Duodenal mucosa (tissue), 2 donors: ENCODE results near the gene RAP1GDS1.

ENCODE experiments used
- H3K27ac ChIP-seq: one replicate; pipeline ENCODE4 v1.7.0; 2013; ENCODE audit warnings: low read depth, low read length
- H3K27me3 ChIP-seq, 2 donors: one replicate each; pipeline ENCODE4 v1.7.0; 2013; ENCODE audit warnings: low read length in 2 of 2, control low read depth in 1 of 2; ENCODE audit not compliant: insufficient read depth in 2 of 2, control insufficient read depth in 1 of 2
- H3K36me3 ChIP-seq, 2 donors: one replicate each; pipeline ENCODE4 v1.7.0; 2013; ENCODE audit warnings: low read length in 2 of 2, control low read depth in 1 of 2; ENCODE audit not compliant: insufficient read depth in 2 of 2, control insufficient read depth in 1 of 2
- H3K4me1 ChIP-seq, 2 donors: one replicate each; pipeline ENCODE4 v1.7.0; 2013; ENCODE audit warnings: low read length in 2 of 2, control low read depth in 1 of 2; ENCODE audit not compliant: insufficient read depth in 2 of 2, control insufficient read depth in 1 of 2
- H3K4me3 ChIP-seq, 2 donors: one replicate each; pipeline ENCODE4 v1.7.0; 2013; ENCODE audit warnings: low read length in 2 of 2, low read depth in 1 of 2
- H3K9ac ChIP-seq, 2 donors: one replicate each; pipeline ENCODE4 v1.7.0; 2013; ENCODE audit warnings: low read length in 2 of 2, low read depth in 1 of 2
- H3K9me3 ChIP-seq, 2 donors: one replicate each; pipeline ENCODE4 v1.7.0; 2013; ENCODE audit warnings: low read length in 2 of 2, control low read depth in 1 of 2; ENCODE audit not compliant: control insufficient read depth in 1 of 2

Gene RAP1GDS1

DNA sequence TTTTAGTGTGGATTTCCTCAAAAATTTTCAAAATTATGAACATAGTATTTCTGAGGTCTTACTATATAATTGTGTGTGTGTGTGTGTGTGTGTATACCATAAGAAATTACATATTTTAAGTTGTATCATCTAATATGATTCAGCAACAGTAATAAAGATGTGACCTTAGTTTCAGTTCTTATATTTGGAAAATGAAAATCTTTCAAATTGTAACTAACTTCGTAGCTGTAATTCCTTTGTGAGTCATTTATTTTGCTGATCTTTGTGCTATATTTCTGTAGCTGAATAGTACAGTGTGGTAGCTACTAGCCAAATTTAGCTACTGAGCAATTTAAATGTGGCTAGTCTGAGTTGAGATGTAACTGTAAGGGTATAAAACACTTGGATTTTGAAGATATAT, 116.4 kb downstream of the RAP1GDS1 start:
- no peak overlapping the region for H3K27ac ChIP-seq
- no peaks in the 10 kb centered on the region for H3K9me3 ChIP-seq
- no peaks in the 10 kb centered on the region for H3K27me3 ChIP-seq
- H3K9ac ChIP-seq, result no peak overlapping the region
- peaks cover 0 to 7% of the 10 kb centered on the region in 2 donors for H3K4me1 ChIP-seq
- no peak overlapping the region for H3K4me3 ChIP-seq
- H3K36me3 ChIP-seq, result no peaks in the 10 kb centered on the region

DNA sequence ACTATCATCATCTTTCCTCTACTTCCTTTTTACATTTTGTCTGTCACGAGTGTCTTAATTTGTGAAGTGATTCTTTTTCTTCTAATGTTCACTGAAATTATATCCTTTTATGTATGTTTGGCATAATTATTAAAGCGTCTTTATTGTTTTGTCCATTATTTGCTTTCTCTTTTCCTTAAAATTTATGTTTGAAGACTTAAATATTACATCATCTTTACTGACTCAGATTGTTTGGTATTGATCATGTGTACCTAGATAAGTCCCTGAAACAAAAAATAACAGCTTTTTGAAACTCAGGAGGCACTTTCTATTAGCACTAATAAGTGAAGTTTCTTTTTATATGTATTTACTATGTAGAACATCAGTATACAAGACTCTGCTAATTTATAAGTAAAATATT, 120.1 kb downstream of the RAP1GDS1 start:
- Histone ChIP-seq H3K4me1 (peaks cover 0 to 7% of the 10 kb centered on the region in 2 donors), H3K27me3 (no peaks in the 10 kb centered on the region), H3K9me3 (no peaks in the 10 kb centered on the region), H3K4me3 (no peak overlapping the region), H3K36me3 (no peaks in the 10 kb centered on the region), H3K9ac (no peak overlapping the region), H3K27ac (no peak overlapping the region)

DNA sequence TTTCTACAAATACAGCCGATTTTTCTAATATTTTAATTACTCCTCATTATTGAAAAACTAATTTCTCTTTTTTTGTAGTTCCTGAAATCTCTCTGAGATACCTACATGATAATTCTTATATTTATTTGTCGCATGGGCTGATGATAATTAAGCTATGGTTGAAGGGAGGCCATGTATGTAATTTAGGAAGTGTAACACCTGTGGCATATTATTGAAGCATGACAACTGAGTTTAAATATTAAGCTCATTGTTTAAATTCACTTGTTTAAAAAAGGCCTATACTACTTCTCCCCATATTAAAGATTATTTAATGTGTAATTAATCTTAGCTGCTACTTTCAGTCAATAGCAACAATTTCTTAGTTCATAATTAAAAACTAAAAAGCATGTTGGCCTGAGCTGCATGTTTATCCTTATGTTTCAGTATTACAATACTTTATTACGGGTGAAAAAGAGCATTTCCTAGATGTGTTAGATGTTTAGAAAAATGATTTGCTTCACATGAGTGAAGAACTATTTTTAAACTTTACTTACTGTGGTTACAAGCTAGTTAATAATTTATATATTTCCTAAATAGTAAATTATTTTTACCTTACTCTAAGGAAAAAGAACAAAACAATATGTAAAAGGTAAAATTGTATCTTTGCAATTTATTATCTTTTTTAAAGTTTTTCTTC, 122.4 kb downstream of the RAP1GDS1 start:
- no peaks in the 10 kb centered on the region for H3K9me3 ChIP-seq

DNA sequence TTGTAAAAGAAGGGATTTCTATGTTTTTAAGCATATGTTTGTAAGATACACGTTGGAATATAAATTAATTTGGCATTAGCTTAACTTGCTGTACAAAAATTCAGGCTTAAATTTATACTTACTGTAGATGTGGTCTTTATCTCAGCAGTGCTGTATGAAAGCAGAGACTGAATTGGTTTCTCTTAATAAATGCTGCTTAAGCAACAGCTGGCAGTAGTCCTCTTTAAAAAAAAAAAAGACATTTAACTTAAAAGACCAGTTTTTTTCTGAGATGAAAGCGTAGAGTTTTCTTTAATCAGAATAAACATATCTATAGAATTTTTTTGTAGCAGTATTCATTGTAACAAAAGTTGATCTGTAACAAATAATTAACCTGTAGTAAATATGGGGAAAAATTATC, 124.6 kb downstream of the RAP1GDS1 start:
- Histone ChIP-seq H3K9me3 (no peaks in the 10 kb centered on the region), H3K27me3 (no peaks in the 10 kb centered on the region), H3K27ac (no peak overlapping the region), H3K4me3 (no peak overlapping the region), H3K9ac (no peak overlapping the region), H3K36me3 (peaks cover 0 to 12% of the 10 kb centered on the region in 2 donors), H3K4me1 (no peaks in the 10 kb centered on the region)

More for the DNA sequence above, 122.4 kb downstream of the RAP1GDS1 start:
- Histone ChIP-seq H3K9ac (no peak overlapping the region), H3K4me3 (no peak overlapping the region), H3K4me1 (peaks cover 0 to 7% of the 10 kb centered on the region in 2 donors), H3K27ac (no peak overlapping the region), H3K36me3 (peaks cover 0 to 12% of the 10 kb centered on the region in 2 donors), H3K27me3 (no peaks in the 10 kb centered on the region)

DNA sequence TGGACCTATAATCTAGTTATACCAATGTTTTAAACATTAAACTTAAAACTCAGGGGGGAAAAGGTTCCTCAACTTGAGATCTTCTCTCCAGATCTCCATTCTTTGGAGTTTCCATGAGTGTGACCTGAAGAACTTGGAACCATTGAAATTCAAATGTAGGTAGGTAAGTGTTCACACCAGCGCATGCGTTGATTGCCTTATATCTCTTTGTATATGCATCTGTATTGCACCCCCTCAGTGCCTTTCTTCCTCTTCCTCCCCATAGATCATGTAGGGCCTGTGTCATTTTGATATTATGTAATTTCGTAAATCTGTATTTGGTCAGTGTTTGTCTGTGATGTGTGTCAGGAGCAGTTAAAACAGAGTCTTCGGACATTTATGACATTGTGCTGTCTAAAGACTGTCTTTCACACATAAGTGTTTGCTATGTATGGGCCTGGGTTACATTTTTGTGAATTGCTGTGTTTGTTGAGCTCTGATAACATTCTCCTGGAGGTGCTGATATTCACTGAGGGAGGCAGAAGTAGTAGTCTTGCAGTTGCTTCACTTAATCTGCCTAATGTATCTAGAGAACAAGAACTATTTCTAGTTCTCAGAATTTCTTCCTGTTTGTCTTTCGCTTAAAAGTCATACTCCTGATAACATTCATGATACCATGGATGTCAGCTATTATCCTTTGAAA, 126.3 kb downstream of the RAP1GDS1 start:
- H3K27ac ChIP-seq, result no peak overlapping the region
- no peaks in the 10 kb centered on the region for H3K4me1 ChIP-seq
- H3K9me3 ChIP-seq, result no peaks in the 10 kb centered on the region
- no peaks in the 10 kb centered on the region for H3K27me3 ChIP-seq
- no peak overlapping the region for H3K9ac ChIP-seq
- peaks cover 0 to 12% of the 10 kb centered on the region in 2 donors for H3K36me3 ChIP-seq
- H3K4me3 ChIP-seq, result no peak overlapping the region

DNA sequence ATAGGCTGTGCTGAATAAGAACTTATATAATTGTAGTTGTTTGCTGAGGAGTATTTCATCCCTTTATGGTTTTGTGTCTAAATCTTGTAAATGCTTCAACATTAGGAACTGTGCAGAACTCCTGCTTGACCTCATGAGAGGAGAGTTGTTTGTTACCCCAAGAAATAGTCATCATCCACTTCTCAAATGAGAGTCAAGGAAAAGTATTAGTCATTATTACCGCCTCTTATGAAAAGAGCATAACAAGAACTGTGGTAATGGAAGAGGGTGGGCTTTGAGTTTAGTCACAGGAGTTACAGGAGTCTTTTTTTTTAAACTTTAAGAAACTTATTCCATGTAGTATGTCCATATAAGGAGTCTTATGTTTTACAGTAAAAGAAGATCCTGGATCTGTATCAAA, 132.9 kb downstream of the RAP1GDS1 start:
- Histone ChIP-seq H3K27ac (no peak overlapping the region), H3K4me3 (no peak overlapping the region), H3K4me1 (no peaks in the 10 kb centered on the region), H3K36me3 (no peaks in the 10 kb centered on the region), H3K9ac (no peak overlapping the region), H3K9me3 (peaks cover 0 to 5% of the 10 kb centered on the region in 2 donors), H3K27me3 (no peaks in the 10 kb centered on the region)

DNA sequence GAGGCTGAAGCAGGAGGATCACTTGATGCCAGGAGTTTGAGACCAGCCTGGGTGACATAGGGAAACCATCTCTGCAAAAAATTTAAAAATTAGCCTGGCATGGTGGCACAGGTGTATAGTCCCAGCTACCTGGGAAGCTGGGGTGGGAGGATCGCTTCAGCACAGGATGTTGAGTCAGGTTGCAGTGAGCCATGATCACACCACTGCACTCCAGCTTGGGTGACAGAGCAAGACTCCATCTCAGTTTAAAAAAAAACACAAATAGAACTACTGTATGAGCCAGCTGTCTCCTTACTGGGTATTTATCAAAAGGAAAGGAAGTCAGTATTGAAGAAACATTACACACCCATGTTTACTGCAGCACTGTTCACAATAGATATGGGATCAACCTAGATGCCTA, 138.7 kb downstream of the RAP1GDS1 start:
- Histone ChIP-seq H3K9me3 (peaks cover 0 to 6% of the 10 kb centered on the region in 2 donors), H3K36me3 (no peaks in the 10 kb centered on the region), H3K27me3 (no peaks in the 10 kb centered on the region), H3K27ac (no peak overlapping the region), H3K9ac (no peak overlapping the region), H3K4me3 (no peak overlapping the region), H3K4me1 (no peaks in the 10 kb centered on the region)

DNA sequence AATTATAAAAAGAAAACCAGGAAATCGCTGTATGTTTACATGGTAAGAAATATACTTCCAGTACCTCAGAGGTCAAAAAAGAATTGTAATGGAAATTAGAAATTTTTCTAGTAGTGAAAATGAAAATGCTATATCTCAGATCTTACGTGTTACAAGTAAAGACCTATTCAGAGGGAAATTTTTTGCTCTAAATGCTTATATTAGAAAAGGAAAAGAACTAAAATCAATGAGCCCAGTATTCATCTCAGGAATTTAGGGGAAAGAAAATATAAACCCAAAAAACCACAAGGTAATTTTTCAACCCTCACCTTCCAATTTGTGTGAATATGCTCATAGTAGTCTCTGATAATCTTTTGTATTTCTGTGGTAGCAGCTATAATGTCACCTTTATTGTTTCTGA, 145.6 kb downstream of the RAP1GDS1 start:
- Histone ChIP-seq H3K27me3 (no peaks in the 10 kb centered on the region), H3K4me3 (no peak overlapping the region), H3K9me3 (no peaks in the 10 kb centered on the region), H3K9ac (no peak overlapping the region), H3K4me1 (no peaks in the 10 kb centered on the region), H3K27ac (no peak overlapping the region), H3K36me3 (no peaks in the 10 kb centered on the region)

DNA sequence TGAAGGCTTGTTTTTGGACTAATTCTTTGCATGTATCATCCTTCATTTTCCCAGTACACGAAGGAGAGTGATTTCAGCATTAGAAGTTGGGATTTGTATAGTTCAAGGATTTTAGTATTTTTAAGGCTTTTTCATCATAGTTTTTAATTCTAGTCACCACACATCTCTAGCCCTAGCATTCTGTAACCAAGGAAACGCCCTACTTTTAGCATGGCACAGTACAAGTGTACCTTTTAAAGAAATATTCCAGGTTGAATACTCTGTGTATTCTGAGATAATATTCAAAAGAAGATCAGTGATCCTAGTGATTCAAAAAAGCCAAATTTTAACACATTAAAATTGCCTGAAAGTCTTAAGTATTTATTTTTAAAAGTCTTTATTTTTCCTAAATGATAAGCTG, 150.5 kb downstream of the RAP1GDS1 start:
- no peaks in the 10 kb centered on the region for H3K27me3 ChIP-seq
- H3K27ac ChIP-seq, result no peak overlapping the region
- H3K9ac ChIP-seq, result no peak overlapping the region
- H3K4me1 ChIP-seq, result no peaks in the 10 kb centered on the region
- no peak overlapping the region for H3K4me3 ChIP-seq
- peaks cover 0 to 5% of the 10 kb centered on the region in 2 donors for H3K36me3 ChIP-seq
- peaks cover 7 to 8% of the 10 kb centered on the region in 2 donors for H3K9me3 ChIP-seq

DNA sequence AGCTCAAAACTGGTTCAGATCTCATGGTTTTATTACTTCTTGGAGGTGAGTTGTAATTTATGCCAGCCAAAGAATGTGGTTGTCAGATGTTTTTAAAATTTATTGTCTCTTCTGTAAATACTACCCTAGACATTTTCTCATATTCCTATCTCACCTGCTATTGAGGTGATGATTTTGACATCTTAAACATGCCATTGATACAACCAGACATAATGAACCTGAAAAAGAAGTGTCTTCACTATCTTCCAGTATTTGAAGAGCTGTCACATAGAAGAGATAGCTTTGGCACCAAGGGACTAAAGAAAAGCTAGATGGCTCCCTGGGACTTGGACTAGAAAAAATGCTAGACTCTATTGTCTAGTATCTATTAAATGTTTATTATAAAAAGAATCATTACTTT, 155.7 kb downstream of the RAP1GDS1 start:
- no peak overlapping the region for H3K4me3 ChIP-seq
- no peak overlapping the region for H3K9ac ChIP-seq
- no peak overlapping the region for H3K27ac ChIP-seq
- H3K27me3 ChIP-seq, result no peaks in the 10 kb centered on the region
- peaks cover 7 to 8% of the 10 kb centered on the region in 2 donors for H3K9me3 ChIP-seq
- peaks cover 8 to 18% of the 10 kb centered on the region in 2 donors for H3K36me3 ChIP-seq
- H3K4me1 ChIP-seq, result no peaks in the 10 kb centered on the region
